ENCODE measurements around the gene RRP9. TPM values are rescaled to one million over a fixed set of nuclear protein-coding genes. Genes with fewer than 3 reads are reported as not detected.

The RRP9 gene
- total RNA-seq, 3 donors from 2014 or later, result 164 to 224 (median 219) TPM

GRCh38 chr3:51942603-51943450, 1.1 kb upstream of the RRP9 start:
- H3K4me3 Mint-ChIP-seq, result peak overlapping the region; percentile 97
- H3K4me1 Mint-ChIP-seq (ENCODE audit: low read depth), result peaks cover 29% of the 10 kb centered on the region
- DNase-seq (peak; percentile 56), ATAC-seq (peak; percentile 32 to 33)
- H3K36me3 Mint-ChIP-seq (ENCODE audit: insufficient read depth), result peaks cover 23% of the 10 kb centered on the region
- H3K9me3 Mint-ChIP-seq, result no peaks in the 10 kb centered on the region
- H3K27me3 Mint-ChIP-seq (ENCODE audit: low read depth), result no peaks in the 10 kb centered on the region

GRCh38 chr3:51941463-51941797, 274 bp downstream of the RRP9 start:
- Mint-ChIP-seq H3K4me3 (peak overlapping the region; percentile 97), H3K4me1 (ENCODE audit: low read depth) (peaks cover 29% of the 10 kb centered on the region)
- ATAC-seq, result no peak

GRCh38 chr3:51940648-51941462, 849 bp downstream of the RRP9 start:
- DNase-seq, result no peak

More at GRCh38 chr3:51941463-51941797, 274 bp downstream of the RRP9 start:
- Mint-ChIP-seq H3K9me3 (no peaks in the 10 kb centered on the region), H3K36me3 (ENCODE audit: insufficient read depth) (peaks cover 36% of the 10 kb centered on the region), H3K27me3 (ENCODE audit: low read depth) (no peaks in the 10 kb centered on the region)
- DNase-seq, result no peak

GRCh38 chr3:51938780-51939425, 2.8 kb downstream of the RRP9 start:
- DNase-seq (no peak), ATAC-seq (no peak)
- Mint-ChIP-seq H3K9me3 (no peaks in the 10 kb centered on the region), H3K4me1 (ENCODE audit: low read depth) (peaks cover 29% of the 10 kb centered on the region), H3K27me3 (ENCODE audit: low read depth) (no peaks in the 10 kb centered on the region), H3K36me3 (ENCODE audit: insufficient read depth) (peaks cover 44% of the 10 kb centered on the region), H3K4me3 (peak overlapping the region; percentile 17)

More at GRCh38 chr3:51940648-51941462, 849 bp downstream of the RRP9 start:
- Mint-ChIP-seq H3K4me1 (ENCODE audit: low read depth) (peaks cover 29% of the 10 kb centered on the region), H3K9me3 (no peaks in the 10 kb centered on the region), H3K27me3 (ENCODE audit: low read depth) (no peaks in the 10 kb centered on the region), H3K4me3 (peak overlapping the region; percentile 97), H3K36me3 (ENCODE audit: insufficient read depth) (peaks cover 42% of the 10 kb centered on the region)
- no peak for ATAC-seq

- DNase-seq, result no peak
- no peak overlapping the region for H3K4me3 Mint-ChIP-seq
- H3K4me1 Mint-ChIP-seq (ENCODE audit: low read depth), result peaks cover 25% of the 10 kb centered on the region
- no peaks in the 10 kb centered on the region for H3K27me3 Mint-ChIP-seq (ENCODE audit: low read depth)
- ATAC-seq, result no peak
- H3K9me3 Mint-ChIP-seq, result no peaks in the 10 kb centered on the region
- H3K36me3 Mint-ChIP-seq (ENCODE audit: insufficient read depth), result peaks cover 50% of the 10 kb centered on the region
These were observed 3.9 kb downstream of the RRP9 start for GRCh38 chr3:51937611-51938450.

GRCh38 chr3:51937014-51937413, 4.7 kb downstream of the RRP9 start:
- Mint-ChIP-seq H3K27me3 (ENCODE audit: low read depth) (no peaks in the 10 kb centered on the region), H3K4me1 (ENCODE audit: low read depth) (peaks cover 20% of the 10 kb centered on the region), H3K9me3 (no peaks in the 10 kb centered on the region), H3K4me3 (no peak overlapping the region), H3K36me3 (ENCODE audit: insufficient read depth) (peaks cover 50% of the 10 kb centered on the region)
- DNase-seq (no peak), ATAC-seq (no peak)

- no peak for ATAC-seq
- Mint-ChIP-seq H3K36me3 (ENCODE audit: insufficient read depth) (peaks cover 54% of the 10 kb centered on the region), H3K27me3 (ENCODE audit: low read depth) (no peaks in the 10 kb centered on the region), H3K9me3 (no peaks in the 10 kb centered on the region), H3K4me3 (no peak overlapping the region), H3K4me1 (ENCODE audit: low read depth) (peaks cover 19% of the 10 kb centered on the region)
- no peak for DNase-seq
These were observed 5.6 kb downstream of the RRP9 start for GRCh38 chr3:51935886-51936755.

- Mint-ChIP-seq H3K4me1 (ENCODE audit: low read depth) (peaks cover 10% of the 10 kb centered on the region), H3K36me3 (ENCODE audit: insufficient read depth) (peaks cover 50% of the 10 kb centered on the region), H3K4me3 (no peak overlapping the region), H3K9me3 (no peaks in the 10 kb centered on the region), H3K27me3 (ENCODE audit: low read depth) (no peaks in the 10 kb centered on the region)
- DNase-seq (no peak), ATAC-seq (no peak)
These were observed 6.5 kb downstream of the RRP9 start for GRCh38 chr3:51934991-51935885.

GRCh38 chr3:51934139-51934850, 7.4 kb downstream of the RRP9 start:
- ATAC-seq (no peak), DNase-seq (no peak)
- Mint-ChIP-seq H3K4me3 (no peak overlapping the region), H3K4me1 (ENCODE audit: low read depth) (peaks cover 3% of the 10 kb centered on the region), H3K9me3 (no peaks in the 10 kb centered on the region), H3K27me3 (ENCODE audit: low read depth) (no peaks in the 10 kb centered on the region), H3K36me3 (ENCODE audit: insufficient read depth) (peaks cover 48% of the 10 kb centered on the region)

GRCh38 chr3:51933471-51934138, 8.1 kb downstream of the RRP9 start:
- Mint-ChIP-seq H3K9me3 (no peaks in the 10 kb centered on the region), H3K36me3 (ENCODE audit: insufficient read depth) (peaks cover 44% of the 10 kb centered on the region), H3K4me3 (no peak overlapping the region), H3K27me3 (ENCODE audit: low read depth) (no peaks in the 10 kb centered on the region), H3K4me1 (ENCODE audit: low read depth) (no peaks in the 10 kb centered on the region)
- DNase-seq (no peak), ATAC-seq (no peak)

- no peaks in the 10 kb centered on the region for H3K27me3 Mint-ChIP-seq (ENCODE audit: low read depth)
These were observed 9.0 kb downstream of the RRP9 start for GRCh38 chr3:51932471-51933370.

More at GRCh38 chr3:51932471-51933370, 9.0 kb downstream of the RRP9 start:
- ATAC-seq, result no peak
- DNase-seq, result no peak
- Mint-ChIP-seq H3K4me3 (no peak overlapping the region), H3K4me1 (ENCODE audit: low read depth) (no peaks in the 10 kb centered on the region), H3K36me3 (ENCODE audit: insufficient read depth) (peaks cover 36% of the 10 kb centered on the region), H3K9me3 (no peaks in the 10 kb centered on the region)

Measured in activated T-cell treated with anti-CD3 and anti-CD28 coated beads, Interleukin-2, amount 50 U/mL, for 4 hours (primary cell).